Stimulated activated CD4-positive, alpha-beta T cell treated with anti-CD3 and anti-CD28 coated beads, Interleukin-4, amount 100 ng/mL, for 4 hours (primary cell): Measurements from ENCODE around the gene PRDX5.

Source experiments
- DNase-seq, 2 experiments: peaks; one replicate each; pipeline ENCODE4 v3.0.0-alpha.2; 2020

PRDX5 gene

GRCh38 chr11:64317961-64318765 is at the start of gene PRDX5:
Gene PRDX5, plus strand, starts transcription at chr11:64318121. Its CDS starts 95 bp downstream, at chr11:64318216.
- DNase-seq, result peak; percentile 90 to 95

- peak; percentile 28 to 57 for DNase-seq
Observed at GRCh38 chr11:64268893-64269539, 48.9 kb upstream of the PRDX5 start.

- DNase-seq, result peak; percentile 97
Observed at GRCh38 chr11:64269540-64270220, 48.2 kb upstream of the PRDX5 start.

GRCh38 chr11:64275031-64275800 is 42.7 kb upstream of the PRDX5 start:
- no peak for DNase-seq

- no peak for DNase-seq
Observed at GRCh38 chr11:64275841-64276240, 42.1 kb upstream of the PRDX5 start.

- DNase-seq, result no peak
Observed at GRCh38 chr11:64276653-64277431, 41.1 kb upstream of the PRDX5 start.

GRCh38 chr11:64278576-64279190 is 39.2 kb upstream of the PRDX5 start:
- DNase-seq, result no peak

- no peak for DNase-seq
Observed at GRCh38 chr11:64281957-64282770, 35.8 kb upstream of the PRDX5 start.

GRCh38 chr11:64283092-64283491 is 34.8 kb upstream of the PRDX5 start:
- no peak for DNase-seq

GRCh38 chr11:64284048-64284961 is 33.6 kb upstream of the PRDX5 start, which contains the start of gene BAD:
Gene BAD, minus strand, starts transcription at chr11:64284665. Its CDS starts 297 bp downstream, at chr11:64284368.
- DNase-seq, result peak; percentile 89 to 91

- peak; percentile 88 to 90 for DNase-seq
Observed at GRCh38 chr11:64284962-64285884, 32.7 kb upstream of the PRDX5 start, which contains the start of gene GPR137. Gene GPR137, plus strand, starts transcription at chr11:64285848. Its CDS starts 677 bp downstream, at chr11:64286525.

GRCh38 chr11:64285885-64286800 is 31.8 kb upstream of the PRDX5 start:
- no peak for DNase-seq

GRCh38 chr11:64286801-64287159 is 31.1 kb upstream of the PRDX5 start:
- DNase-seq, result no peak

GRCh38 chr11:64287676-64288352 is 30.1 kb upstream of the PRDX5 start:
- DNase-seq, result no peak

- no peak for DNase-seq
Observed at GRCh38 chr11:64288353-64288750, 29.6 kb upstream of the PRDX5 start.

- DNase-seq, result no peak
Observed at GRCh38 chr11:64289002-64289564, 28.8 kb upstream of the PRDX5 start.
